Astrocyte of the cerebellum (primary cell): ENCODE data around the gene TNIP1.

Experiments used
- DNase-seq: peaks from one replicate; pipeline ENCODE4 v3.0.0-alpha.2; 2011; ENCODE audit warnings: low read depth
- H3K4me3 ChIP-seq: 2 replicates; pipeline ENCODE4 v1.5.1; 2011; ENCODE audit warnings: mild to moderate bottlenecking, low read depth, low read length, moderate library complexity
- CTCF ChIP-seq: IDR thresholded peaks from 2 replicates; pipeline ENCODE4 v1.5.1; 2012; ENCODE audit warnings: low read length, low read depth, moderate library complexity, mild to moderate bottlenecking; ENCODE audit errors: missing control alignments
- in situ Hi-C: cut with HindIII; loops from 2 replicates; pipeline ENCODE4 v1.10.0; 2017; ENCODE audit warnings: low sequenced_read_pairs

TNIP1 gene

GRCh38 chr5:151070449-151070848, 10.4 kb downstream of the TNIP1 start:
- in situ Hi-C loops: no loop called here

GRCh38 chr5:151068433-151069197, 12.2 kb downstream of the TNIP1 start:
- no peak for DNase-seq
- in situ Hi-C loops: no loop called here
- TF ChIP-seq CTCF: no peak
- H3K4me3 ChIP-seq: no peak overlapping the region

More at GRCh38 chr5:151070449-151070848, 10.4 kb downstream of the TNIP1 start:
- no peak for TF ChIP-seq CTCF
- DNase-seq: no peak
- no peak overlapping the region for H3K4me3 ChIP-seq

GRCh38 chr5:151067632-151068432, 13.0 kb downstream of the TNIP1 start:
- no peak overlapping the region for H3K4me3 ChIP-seq
- in situ Hi-C loops: no loop called here
- no peak for DNase-seq
- TF ChIP-seq CTCF: no peak

GRCh38 chr5:151066920-151067319, 13.9 kb downstream of the TNIP1 start:
- no peak overlapping the region for H3K4me3 ChIP-seq
- DNase-seq: no peak
- in situ Hi-C loops: no loop called here
- TF ChIP-seq CTCF: no peak

GRCh38 chr5:151065609-151066008, 15.2 kb downstream of the TNIP1 start:
- no peak for DNase-seq
- H3K4me3 ChIP-seq: no peak overlapping the region
- in situ Hi-C loops: no loop called here
- TF ChIP-seq CTCF: no peak

- H3K4me3 ChIP-seq: no peak overlapping the region
- no peak for DNase-seq
- TF ChIP-seq CTCF: no peak
- in situ Hi-C loops: no loop called here
Observed at GRCh38 chr5:151064916-151065499, 15.8 kb downstream of the TNIP1 start.
